SHP77 (cell line): ENCODE measurements around the gene PPP6R3.

Experiments used
- DNase-seq, 2 experiments: peaks; one replicate each; lab custom pipeline; 2025; lab: John Stamatoyannopoulos, UW

The PPP6R3 gene

GRCh38 chr11:68564261-68564660 lies 103.7 kb downstream of the PPP6R3 start:
- DNase-seq, result no peak

- DNase-seq, result no peak
Observed at GRCh38 chr11:68565768-68566167, 105.2 kb downstream of the PPP6R3 start.

GRCh38 chr11:68567553-68567952 lies 107.0 kb downstream of the PPP6R3 start:
- DNase-seq, result no peak

- DNase-seq, result no peak
Observed at GRCh38 chr11:68569357-68569756, 108.8 kb downstream of the PPP6R3 start.

- no peak for DNase-seq
Observed at GRCh38 chr11:68570691-68571090, 110.1 kb downstream of the PPP6R3 start.

GRCh38 chr11:68574308-68574707 lies 113.8 kb downstream of the PPP6R3 start:
- DNase-seq, result no peak

- no peak for DNase-seq
Observed at GRCh38 chr11:68575025-68575665, 114.6 kb downstream of the PPP6R3 start.

- no peak for DNase-seq
Observed at GRCh38 chr11:68579455-68579854, 118.9 kb downstream of the PPP6R3 start.

- DNase-seq, result peak; percentile 85 to 86
Observed at GRCh38 chr11:68581439-68581838, 120.9 kb downstream of the PPP6R3 start.

- no peak for DNase-seq
Observed at GRCh38 chr11:68581901-68582300, 121.3 kb downstream of the PPP6R3 start.

GRCh38 chr11:68582416-68583040 lies 122.0 kb downstream of the PPP6R3 start:
- no peak for DNase-seq

GRCh38 chr11:68583041-68583446 lies 122.5 kb downstream of the PPP6R3 start:
- no peak for DNase-seq

- peak; percentile 20 to 32 for DNase-seq
Observed at GRCh38 chr11:68584097-68584496, 123.5 kb downstream of the PPP6R3 start.

- no peak for DNase-seq
Observed at GRCh38 chr11:68584991-68585524, 124.5 kb downstream of the PPP6R3 start.

GRCh38 chr11:68589547-68590216 lies 129.1 kb downstream of the PPP6R3 start:
- DNase-seq, result no peak

GRCh38 chr11:68591719-68592118 lies 131.2 kb downstream of the PPP6R3 start:
- no peak for DNase-seq

- DNase-seq, result no peak
Observed at GRCh38 chr11:68593441-68593840, 132.9 kb downstream of the PPP6R3 start.

- DNase-seq, result no peak
Observed at GRCh38 chr11:68594123-68594522, 133.6 kb downstream of the PPP6R3 start.

- DNase-seq, result no peak
Observed at GRCh38 chr11:68596231-68596630, 135.7 kb downstream of the PPP6R3 start.

GRCh38 chr11:68598816-68599653 lies 138.5 kb downstream of the PPP6R3 start:
- DNase-seq, result no peak

- DNase-seq, result no peak
Observed at GRCh38 chr11:68601147-68601546, 140.6 kb downstream of the PPP6R3 start.

- no peak for DNase-seq
Observed at GRCh38 chr11:68609761-68610160, 149.2 kb downstream of the PPP6R3 start.
